Erythroblast (primary cell): ENCODE results near the gene ITPKC.

Source experiments
- GATA1 ChIP-seq: IDR thresholded peaks from 2 replicates; pipeline ENCODE4 v1.6.1; 2011; ENCODE audit warnings: low read depth, mild to moderate bottlenecking, control low read depth, low read length, moderate library complexity
- POLR2A ChIP-seq: IDR thresholded peaks from 2 replicates; pipeline ENCODE4 v1.6.1; 2011; ENCODE audit warnings: mild to moderate bottlenecking, low read length

- no peak for TF ChIP-seq POLR2A
- TF ChIP-seq GATA1 = no peak
Measured at GRCh38 chr19:40692212-40692551, 24.7 kb upstream of the ITPKC start.
